GM18861 (cell line): Measurements from ENCODE around the gene TRIB2.
A peak's percentile ranks its signal among the peaks of the same experiment; 100 is the strongest.
"Not testable (repeated sequence)": the region's sequence is repeated elsewhere in the genome, so short reads cannot be mapped to it uniquely, and the experiment has no call there.

Experiments
- ATAC-seq: cut with Tn5 transposase; IDR thresholded peaks from one replicate; pipeline ENCODE4 v1.9.1; 2021; ENCODE audit not compliant: unreplicated experiment

The TRIB2 gene

GRCh38 chr2:12716282-12717190, at the start of gene TRIB2:
Gene TRIB2, plus strand, starts transcription at chr2:12716936. Its CDS starts 1,372 bp downstream, at chr2:12718308.
- peak; percentile 76 for ATAC-seq

- ATAC-seq: no peak
Measured at GRCh38 chr2:12669036-12669435, 47.7 kb upstream of the TRIB2 start.

DNA sequence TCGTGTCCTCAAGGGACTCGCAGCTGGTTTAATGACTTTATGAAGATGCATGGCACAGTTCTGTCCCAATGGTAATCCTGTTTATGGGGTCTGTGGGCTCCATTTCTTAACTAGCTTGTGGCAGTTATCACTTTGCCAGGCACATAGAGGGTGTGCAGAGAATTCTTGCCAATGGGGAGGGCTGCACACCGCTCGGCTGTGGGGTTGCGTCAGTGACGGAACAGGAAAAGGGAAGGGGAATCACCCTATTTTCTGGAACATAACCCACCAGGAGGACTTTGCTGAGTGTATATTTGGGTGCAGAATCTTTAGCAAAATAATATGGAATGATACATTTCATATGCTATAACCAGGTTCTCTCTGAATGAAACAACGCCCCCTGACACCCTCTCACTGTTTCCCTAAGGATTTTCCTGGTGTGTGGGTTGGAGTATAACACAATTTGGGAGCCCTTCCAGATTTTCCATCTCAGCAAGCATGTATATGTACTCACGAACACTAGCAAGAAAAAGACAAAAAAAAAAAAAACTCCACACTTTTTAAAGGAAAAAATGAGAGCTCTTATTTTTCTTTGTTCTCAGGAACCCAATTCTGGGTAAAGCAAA, 43.9 kb upstream of the TRIB2 start:
- ATAC-seq: no peak

DNA sequence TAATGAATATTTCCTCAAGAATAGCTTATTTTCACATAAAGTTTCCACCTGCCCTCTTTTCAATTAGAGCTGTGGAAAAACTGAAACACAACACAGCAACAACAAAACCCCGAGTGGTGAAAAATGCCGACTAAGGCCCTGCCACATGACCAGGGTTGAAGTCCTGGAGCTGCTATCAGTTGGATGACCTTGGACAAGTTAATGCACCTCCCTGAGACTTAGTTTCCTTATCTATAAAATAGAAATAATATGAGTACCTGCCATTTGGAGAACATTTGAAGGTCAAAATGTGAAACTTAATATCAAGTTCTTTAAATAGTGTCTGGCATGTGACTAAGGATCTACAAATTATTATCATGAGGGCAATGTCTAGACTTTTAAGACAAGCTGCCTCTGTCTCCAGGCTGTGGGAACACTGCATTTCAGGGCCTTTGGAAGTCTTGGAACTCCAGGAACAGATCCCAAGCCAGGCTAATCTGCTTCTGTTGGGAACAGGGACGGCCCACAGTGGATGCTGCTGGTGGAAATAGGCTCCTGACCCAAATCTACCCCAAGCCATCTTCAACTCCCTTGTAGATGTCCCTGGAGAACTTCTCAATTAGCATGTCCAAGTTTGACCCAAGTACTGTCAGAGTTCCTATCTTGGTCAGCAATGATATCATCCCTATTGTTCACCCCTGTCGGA, 42.0 kb upstream of the TRIB2 start:
- ATAC-seq: no peak

- no peak for ATAC-seq
Measured at GRCh38 chr2:12675352-12675795, 41.4 kb upstream of the TRIB2 start.

- ATAC-seq: no peak
Measured at GRCh38 chr2:12675801-12676200, 40.9 kb upstream of the TRIB2 start.

- ATAC-seq: no peak
Measured at GRCh38 chr2:12676771-12677170, 40.0 kb upstream of the TRIB2 start.

GRCh38 chr2:12678186-12678585, 38.5 kb upstream of the TRIB2 start:
- no peak for ATAC-seq

- ATAC-seq: no peak
Measured at GRCh38 chr2:12679550-12680072, 37.1 kb upstream of the TRIB2 start.

- not testable (repeated sequence) for ATAC-seq
Measured at GRCh38 chr2:12680115-12680514, 36.6 kb upstream of the TRIB2 start.

DNA sequence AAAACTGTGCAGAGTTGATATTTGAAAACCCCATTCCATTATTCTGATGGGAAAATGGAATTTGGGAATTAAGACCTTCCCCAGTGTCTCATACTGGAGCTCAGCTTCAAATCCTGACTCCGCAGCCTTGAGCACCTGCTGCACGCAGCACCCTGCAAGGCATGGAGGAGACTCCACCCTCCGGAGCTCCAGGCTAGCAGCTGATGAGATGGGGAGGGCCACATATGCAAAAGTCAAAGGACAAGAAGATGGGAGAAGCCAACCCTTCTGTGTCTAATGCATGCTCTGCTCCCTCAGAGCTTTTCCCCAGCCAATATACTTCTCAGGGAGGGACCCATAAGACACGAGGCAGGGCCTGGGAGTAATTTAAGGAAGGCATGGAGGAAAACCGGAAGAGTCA, 34.7 kb upstream of the TRIB2 start:
- no peak for ATAC-seq

GRCh38 chr2:12683457-12684100, 33.2 kb upstream of the TRIB2 start:
- no peak for ATAC-seq

DNA sequence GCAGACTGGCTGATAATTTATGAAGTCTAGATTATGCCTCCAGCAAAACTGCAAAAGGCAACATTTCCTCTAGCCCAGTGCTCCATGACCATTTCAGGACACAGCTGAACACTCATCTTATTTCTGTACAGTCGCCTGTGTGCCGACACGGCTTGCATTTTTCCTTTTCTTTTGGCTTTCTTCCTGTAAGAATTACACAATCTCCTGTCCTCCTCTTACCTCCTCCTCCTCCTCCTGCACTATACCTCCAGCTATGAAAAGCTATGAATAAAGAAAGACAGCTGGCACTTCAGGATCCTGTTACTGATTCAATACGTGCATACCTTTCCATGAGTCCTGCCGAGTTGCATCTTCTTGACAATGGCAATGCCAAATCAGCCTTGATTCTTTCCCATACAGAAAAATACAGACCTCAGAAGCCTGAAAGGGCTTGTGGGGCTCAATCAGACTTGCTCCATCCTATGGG, 32.2 kb upstream of the TRIB2 start:
- ATAC-seq: no peak

GRCh38 chr2:12685145-12685544, 31.6 kb upstream of the TRIB2 start:
- no peak for ATAC-seq

GRCh38 chr2:12685956-12686355, 30.8 kb upstream of the TRIB2 start:
- ATAC-seq: no peak

DNA sequence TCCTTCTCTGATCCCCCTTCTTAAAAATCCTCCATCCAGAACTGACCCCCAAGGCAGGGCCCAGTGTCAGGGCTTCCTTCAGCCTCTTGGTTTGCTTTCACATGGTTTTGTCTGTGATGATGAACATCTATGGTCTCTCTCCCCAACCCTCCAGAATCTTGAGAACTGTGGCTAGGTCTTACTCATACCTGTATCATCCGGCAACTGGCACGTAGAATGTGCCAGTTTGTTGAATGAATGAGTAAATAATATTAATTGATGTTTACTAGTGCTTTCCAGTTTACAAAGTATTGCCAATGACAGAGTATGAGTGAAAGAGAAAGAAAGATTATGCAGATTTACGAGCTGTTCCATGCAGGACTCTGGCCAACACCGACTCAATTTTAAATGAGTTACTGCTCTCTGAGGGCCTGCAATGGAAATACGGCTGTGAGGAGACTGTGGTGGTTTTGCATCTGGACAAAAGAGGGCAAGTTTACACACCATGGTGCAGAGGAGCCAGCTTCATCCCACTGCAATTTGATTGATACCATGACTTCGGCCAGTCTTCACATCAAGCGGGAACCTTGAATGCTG, 29.9 kb upstream of the TRIB2 start:
- ATAC-seq: no peak

- ATAC-seq: no peak
Measured at GRCh38 chr2:12688091-12688490, 28.6 kb upstream of the TRIB2 start.

- no peak for ATAC-seq
Measured at GRCh38 chr2:12688893-12689292, 27.8 kb upstream of the TRIB2 start.

- ATAC-seq: no peak
Measured at GRCh38 chr2:12693509-12693908, 23.2 kb upstream of the TRIB2 start.

DNA sequence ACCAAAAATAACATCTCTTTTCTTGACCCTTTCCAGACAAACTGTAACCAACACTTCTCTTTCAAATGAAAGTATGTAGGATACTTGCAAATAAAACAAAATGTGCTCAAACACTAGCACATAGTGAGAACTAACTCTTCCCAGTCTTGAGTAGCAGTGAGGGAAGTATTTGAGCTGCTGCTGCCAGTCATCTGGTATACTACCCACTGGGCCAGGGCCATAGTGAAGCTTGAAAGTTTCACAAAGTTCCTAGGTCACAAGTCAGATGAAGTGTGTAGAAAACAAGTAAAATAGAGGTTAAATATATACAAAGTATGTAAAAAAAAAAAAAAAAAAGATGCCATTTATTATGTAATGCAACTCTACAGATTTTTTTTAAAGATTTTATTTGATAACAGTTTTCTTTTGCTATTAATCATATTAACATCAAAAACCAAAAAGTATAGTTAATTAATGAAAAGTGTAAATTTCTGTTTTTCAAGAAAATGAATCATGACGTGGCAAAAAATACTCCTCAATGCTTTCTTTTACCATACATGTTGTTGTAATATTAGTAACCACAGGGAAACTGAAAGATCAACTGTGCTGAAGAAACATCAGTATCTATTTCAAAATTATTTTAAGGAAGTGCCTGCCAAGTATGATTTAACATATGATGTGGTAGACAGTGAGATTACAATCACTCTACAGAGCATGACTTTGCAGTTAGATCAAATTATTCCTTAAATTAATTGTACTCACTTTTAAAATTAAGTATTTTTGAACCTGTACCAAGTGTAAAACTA, 21.6 kb upstream of the TRIB2 start:
- ATAC-seq: peak; percentile 75
